Liver (tissue), 3 donors: ENCODE results near the gene SLC25A21.

Experiments
- CTCF ChIP-seq: fragments of 150-350 bp; IDR thresholded peaks from 2 replicates; pipeline ENCODE4 v1.5.1; 2017; ENCODE audit warnings: improper control_type of control experiment, low read depth, low read length; ENCODE audit not compliant: missing input control
- EGR1 ChIP-seq, 2 donors: IDR thresholded peaks; 2 replicates each; pipeline ENCODE4 v1.6.1; 2016 to 2018; ENCODE audit warnings: antibody characterized with exemption in 2 of 2, low read depth in 2 of 2
- TAF1 ChIP-seq: conservative IDR thresholded peaks from 2 replicates; pipeline ENCODE4 v1.6.1; 2016; ENCODE audit warnings: antibody characterized with exemption, mild to moderate bottlenecking
- TF ChIP-seq, protein P1 (sequence below): IDR thresholded peaks from 2 replicates; pipeline ENCODE4 v1.6.1; 2016; ENCODE audit warnings: antibody characterized with exemption
- donor health status: healthy.
- donor health status: healthy.

GRCh38 chr14:37168721-37169120 is 3.7 kb downstream of the SLC25A21 start:
- TF ChIP-seq CTCF (no peak), TAF1 (no peak), EGR1 (IDR thresholded peaks at IDR 0.05; ENCODE audit: low read depth in 2 of 2) (no peak)
- TF ChIP-seq, protein P1, sequence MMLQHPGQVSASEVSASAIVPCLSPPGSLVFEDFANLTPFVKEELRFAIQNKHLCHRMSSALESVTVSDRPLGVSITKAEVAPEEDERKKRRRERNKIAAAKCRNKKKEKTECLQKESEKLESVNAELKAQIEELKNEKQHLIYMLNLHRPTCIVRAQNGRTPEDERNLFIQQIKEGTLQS = no peak
